Dedifferentiated amniotic fluid mesenchymal stem cell (primary cell): ENCODE results near the gene PRSS22.

Source experiments
- DNase-seq: peaks from one replicate; pipeline ENCODE4 v3.0.0-alpha.2; 2016; ENCODE audit errors: extremely low spot score

Gene PRSS22

DNA sequence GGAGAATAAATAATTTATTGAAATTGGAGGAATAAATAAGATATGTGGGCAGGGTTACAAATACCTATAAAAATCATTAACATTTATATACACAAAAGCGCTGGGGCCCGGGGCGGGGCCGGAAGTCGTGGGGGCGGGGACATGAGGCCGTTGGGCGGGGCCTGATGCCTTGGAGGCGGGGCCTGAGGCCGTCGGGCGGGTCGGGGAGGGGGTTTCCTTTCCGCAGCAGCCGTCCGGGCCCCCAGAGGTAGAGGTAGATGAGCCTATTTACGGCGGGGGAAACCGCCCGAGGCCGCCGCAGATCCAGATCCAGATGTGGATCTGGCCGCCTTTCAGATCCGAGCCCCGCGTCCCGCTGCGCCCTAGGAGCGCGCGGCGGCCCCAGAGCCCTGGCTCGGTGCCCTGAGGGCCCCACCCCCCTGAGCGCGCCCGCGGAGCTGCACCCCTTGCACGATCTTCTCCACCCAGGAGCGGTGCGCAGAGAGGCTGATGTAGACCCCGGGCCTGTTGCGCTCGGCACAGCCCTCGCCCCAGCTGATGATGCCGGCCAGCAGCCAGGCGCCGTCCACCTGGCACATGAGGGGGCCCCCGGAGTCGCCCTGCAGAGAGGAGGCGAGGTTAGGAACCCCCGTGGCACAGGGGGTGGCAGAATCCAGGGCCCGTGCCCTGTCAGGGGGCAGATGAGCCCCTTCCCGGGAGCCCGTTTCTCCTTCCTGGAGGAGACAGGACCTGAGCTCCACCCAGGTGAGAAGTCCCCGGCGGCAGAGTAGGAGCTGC lies 5.1 kb downstream of the PRSS22 start:
- no peak for DNase-seq

- no peak for DNase-seq
Observed at GRCh38 chr16:2852003-2852730, 5.8 kb downstream of the PRSS22 start.

GRCh38 chr16:2848933-2849725 lies 8.8 kb downstream of the PRSS22 start:
- no peak for DNase-seq

DNA sequence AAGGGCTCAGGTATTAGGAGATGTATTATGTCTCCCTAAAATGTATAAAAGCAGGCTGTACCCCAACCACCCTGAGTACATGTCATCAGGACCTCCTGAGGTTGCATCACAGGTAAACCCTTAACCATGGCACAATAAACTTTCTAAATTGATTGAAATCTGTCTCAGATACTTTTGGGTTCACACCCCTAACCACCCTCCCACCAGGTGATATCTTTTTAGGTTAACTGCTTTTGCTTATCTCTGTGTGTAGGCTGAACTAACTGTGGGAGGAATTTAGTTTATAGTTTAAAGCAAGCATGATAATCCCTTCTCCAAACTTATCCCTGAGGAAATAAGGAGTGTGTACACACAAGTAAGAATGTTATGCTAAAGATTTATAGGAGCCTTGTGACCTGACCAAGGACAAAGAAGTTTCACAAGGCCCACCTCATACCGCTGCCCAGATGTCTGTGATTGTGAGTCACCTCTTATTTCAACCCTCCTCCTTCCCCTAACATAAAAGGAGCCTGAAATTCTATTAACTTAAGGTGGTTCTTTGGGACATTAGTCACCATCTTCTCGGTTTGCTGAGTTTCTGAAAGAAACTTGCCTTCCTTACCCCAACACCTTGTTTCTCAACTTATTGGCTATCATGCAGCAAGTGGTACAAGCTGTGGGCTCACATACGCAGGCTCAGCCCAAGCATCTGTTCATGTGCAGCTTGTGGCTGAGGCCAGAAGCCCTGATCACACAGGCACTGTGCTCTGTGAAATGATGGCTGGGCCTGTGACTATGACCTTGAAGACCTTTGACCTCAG lies 11.3 kb downstream of the PRSS22 start:
- DNase-seq = no peak

GRCh38 chr16:2845116-2845515 lies 12.9 kb downstream of the PRSS22 start:
- no peak for DNase-seq

- DNase-seq = no peak
Observed at GRCh38 chr16:2843526-2843925, 14.4 kb downstream of the PRSS22 start.

GRCh38 chr16:2842340-2843000 lies 15.5 kb downstream of the PRSS22 start:
- DNase-seq = no peak

DNA sequence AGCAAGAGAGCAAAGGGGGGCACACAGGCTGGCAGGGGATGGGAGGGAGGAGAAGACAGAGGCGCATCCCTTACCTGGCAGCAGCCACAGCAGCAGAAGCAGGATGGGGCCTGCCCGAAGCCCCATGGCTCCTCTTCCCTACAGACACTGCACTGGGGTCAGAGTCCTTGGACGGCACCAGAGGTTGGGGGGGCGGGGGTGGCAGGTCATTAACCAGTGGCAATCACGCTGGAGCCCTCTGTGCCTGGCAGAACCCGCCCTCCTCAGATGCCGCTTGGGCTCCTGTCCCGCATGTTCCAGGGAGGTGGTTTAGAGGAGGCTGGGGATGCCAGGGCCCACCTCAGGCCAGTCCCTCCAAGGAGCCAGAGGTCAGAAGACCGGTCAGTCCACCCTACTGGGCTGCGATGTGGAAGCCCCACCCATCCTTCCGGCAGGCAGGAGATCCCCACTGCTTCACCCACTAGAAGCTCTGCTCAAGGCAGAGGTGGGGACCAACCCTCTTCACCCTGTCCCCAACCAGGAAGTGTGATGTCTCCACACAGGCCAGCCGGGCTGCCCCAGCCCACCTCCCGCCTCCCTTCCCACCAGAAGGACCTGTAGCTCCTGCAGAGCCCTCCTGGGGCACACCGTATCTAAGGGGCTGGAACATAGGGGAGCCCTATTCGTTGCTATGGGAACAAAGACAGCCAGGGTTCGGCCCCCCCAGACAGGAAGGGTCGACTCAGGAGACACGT lies 16.2 kb downstream of the PRSS22 start:
- DNase-seq = no peak

DNA sequence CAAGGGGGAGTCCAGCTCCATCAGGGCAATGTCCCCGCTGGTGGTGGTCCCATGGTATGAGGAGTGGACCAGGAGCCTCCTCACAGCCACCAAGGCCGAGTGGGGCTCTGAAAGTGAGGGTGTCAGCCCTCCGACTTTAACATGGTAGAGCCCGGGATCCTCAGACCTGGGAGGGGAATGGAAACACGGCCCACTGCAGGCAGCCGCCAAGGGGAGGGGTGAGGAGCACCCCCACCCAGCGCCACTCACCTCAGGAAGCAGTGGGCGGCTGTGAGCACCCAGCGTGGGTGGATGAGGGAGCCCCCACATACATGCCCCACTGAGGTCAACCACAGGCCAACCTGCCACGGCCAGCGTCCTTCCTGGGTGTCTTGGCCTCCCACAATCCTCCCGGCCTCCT lies 17.1 kb downstream of the PRSS22 start:
- no peak for DNase-seq

- no peak for DNase-seq
Observed at GRCh38 chr16:2839650-2840450, 18.1 kb downstream of the PRSS22 start.

DNA sequence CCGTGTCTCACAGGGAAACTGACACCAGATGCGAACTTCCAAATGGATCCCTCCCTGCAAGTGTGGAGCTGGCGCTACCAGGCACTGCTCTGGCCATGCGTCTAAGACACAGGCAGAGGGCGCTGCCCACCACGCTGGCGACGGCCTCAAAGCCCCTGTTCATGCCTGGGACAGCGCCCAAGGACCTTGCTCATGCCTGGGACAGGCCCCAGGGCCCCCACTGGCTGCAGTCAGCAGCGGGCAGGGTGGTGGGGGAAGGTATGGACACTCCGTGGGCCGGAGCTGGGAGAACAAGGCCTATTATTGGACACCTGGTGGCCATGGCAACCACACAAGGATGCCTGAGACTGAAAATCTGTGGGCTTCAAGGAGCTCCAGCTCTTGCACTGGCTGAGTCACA lies 19.0 kb downstream of the PRSS22 start:
- peak; percentile 40 for DNase-seq

DNA sequence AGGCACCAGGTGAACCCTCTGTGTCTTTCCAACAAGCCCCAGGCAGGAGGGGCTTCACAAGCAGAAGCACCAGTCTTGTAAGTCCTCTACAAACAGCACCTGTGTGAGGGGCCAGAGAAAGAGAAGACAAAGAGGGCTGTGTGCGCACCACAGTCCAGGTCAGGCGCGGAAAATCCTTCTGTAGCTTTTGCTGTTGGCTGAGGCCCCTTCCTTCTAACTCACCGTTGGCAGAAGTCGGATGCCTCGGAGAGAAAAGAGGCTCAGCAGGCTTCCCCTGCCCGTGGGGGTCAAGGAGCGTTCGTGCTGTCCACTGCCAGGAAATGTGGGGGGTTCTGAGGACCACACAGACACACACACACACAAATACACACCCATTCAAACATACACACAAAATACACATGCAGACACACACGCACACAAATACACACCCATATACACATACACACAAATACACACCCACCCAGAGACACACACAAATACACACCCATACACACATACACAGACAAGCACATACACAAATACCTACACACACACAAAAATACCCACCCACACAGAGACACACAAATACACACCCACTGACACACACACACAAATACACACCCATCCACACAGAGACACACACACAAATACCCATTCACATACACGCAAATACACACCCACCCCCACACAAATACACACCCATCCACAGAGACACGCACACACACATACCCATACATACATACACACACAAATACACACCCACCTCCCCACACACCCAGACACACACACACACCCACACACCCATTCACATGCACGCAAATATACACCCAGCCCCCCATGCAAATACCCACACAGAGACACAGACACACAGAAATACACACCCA lies 21.1 kb downstream of the PRSS22 start:
- DNase-seq = no peak

GRCh38 chr16:2835638-2836493 lies 22.1 kb downstream of the PRSS22 start:
- peak; percentile 76 for DNase-seq

- DNase-seq = no peak
Observed at GRCh38 chr16:2834968-2835367, 23.0 kb downstream of the PRSS22 start.

DNA sequence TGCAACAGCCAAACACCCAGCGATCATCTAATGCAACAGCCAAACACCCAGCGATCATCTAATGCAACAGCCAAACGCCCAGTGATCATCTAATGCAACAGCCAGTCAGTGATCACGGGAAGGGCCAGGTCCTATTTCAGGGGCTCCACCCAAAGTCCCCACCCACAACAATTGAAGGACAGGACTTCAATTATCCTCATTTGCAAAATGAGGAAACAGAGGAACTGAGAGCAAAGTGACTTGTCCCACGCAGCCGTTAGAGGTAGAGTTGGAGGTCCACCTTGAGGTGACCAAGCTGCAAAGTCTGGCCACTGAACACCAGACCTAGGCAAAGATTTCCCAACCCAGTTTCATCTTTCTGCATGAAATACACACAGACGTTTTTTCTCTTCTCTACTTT lies 24.2 kb downstream of the PRSS22 start:
- no peak for DNase-seq

DNA sequence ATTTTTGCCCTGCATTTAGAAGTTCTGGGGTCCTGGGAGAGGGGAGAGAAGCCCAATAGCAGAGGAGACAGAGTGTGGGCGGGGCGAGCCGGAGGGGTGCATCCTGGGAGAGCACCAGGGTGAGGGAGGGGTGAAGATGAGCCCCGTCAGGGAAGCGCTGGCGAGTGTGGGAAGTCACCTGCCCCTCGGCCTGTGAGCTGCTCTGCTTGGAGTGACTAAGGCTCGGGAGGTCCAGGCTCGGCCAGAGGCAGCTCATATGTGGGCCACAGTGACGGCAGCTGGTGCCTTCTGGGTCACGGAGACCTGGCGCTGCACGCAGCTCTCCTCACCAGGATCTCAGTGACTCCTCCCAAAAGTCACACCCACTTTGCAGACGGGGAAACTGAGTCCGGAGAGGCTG lies 26.8 kb downstream of the PRSS22 start:
- DNase-seq = no peak

- DNase-seq = no peak
Observed at GRCh38 chr16:2830355-2830695, 27.6 kb downstream of the PRSS22 start.
